NCI-H446 (cell line): ENCODE data around the gene OSBP.

Experiments
- DNase-seq, 2 experiments: peaks; one replicate each; lab custom pipeline; 2025; lab: John Stamatoyannopoulos, UW

OSBP gene

GRCh38 chr11:59607703-59608454 lies 7.7 kb downstream of the OSBP start:
- no peak for DNase-seq

DNA sequence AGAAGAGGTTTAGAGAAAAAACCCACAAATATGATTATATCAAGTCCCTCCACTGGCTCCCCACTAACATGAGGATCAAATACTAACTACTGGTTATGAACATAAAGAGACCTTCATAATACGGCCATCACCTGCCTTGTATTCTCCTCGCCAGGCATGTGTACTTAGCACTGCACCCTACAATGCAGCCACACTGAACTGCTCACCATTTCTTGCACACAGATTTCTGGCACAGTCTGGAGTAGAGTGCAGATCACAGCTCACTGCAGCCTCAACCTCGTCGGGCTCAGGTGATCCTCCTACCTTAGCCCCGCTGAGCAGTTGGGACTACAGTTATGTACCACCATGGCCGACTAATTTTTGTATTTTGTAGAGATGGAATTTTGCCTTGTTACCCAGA lies 13.1 kb downstream of the OSBP start:
- no peak for DNase-seq

GRCh38 chr11:59601788-59602187 lies 13.8 kb downstream of the OSBP start:
- DNase-seq, result no peak

DNA sequence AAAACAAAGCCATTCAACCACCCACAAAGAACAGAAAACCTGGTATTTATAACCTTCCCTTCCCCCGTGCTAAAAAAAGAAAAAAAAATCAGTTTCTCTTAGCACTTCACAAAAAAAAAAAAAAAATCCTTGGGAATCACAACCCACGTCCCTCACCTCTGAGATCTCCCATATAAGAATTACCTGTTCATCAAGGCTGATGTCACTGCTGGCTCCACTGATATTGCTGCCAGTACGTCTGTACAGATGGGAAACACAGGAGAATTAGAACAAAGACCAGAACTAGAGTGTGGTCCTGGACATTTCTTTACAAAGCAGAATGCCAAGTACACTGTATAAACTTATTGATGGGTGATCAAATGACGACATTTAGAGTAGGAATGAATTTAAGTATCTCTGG lies 14.9 kb downstream of the OSBP start:
- no peak for DNase-seq

DNA sequence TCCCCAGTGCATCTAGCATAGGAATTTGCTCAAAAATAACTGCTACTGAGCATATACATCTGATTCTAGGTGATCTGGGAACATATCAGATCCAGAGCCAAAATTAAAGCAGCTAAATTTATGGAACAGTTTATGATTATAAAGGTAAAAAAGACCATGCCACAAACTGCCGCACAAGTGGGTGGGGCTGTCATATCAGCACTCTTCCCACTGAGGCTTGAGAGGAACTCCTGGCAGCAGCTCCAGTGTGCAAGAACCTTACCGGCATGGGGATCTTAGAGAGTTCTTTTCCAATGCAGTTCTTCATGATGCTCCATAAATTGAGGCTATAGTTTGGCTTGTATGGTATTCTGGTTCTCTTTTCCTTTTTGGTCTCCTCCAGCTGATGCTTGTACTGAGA lies 15.3 kb downstream of the OSBP start:
- DNase-seq, result no peak

- DNase-seq, result no peak
These were observed 16.6 kb downstream of the OSBP start for GRCh38 chr11:59598961-59599360.

DNA sequence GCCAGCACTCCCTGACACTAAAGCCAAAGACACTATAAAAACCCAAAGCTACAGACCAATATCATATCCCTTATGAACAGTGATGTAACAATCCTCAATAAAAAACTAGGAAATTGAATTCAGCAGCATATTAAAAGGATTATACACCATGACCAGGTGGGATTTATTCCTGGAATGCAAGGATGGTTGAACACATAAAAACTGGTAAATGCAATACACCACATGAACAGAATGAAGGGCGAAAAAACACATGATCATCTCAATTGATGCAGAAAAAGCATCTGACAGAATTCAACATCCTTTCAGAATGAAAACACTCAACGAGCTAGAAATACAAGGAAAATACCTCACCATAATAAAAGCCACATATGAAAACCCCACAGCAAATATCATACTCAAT lies 31.3 kb downstream of the OSBP start:
- no peak for DNase-seq

GRCh38 chr11:59582006-59582405 lies 33.6 kb downstream of the OSBP start:
- DNase-seq, result no peak

DNA sequence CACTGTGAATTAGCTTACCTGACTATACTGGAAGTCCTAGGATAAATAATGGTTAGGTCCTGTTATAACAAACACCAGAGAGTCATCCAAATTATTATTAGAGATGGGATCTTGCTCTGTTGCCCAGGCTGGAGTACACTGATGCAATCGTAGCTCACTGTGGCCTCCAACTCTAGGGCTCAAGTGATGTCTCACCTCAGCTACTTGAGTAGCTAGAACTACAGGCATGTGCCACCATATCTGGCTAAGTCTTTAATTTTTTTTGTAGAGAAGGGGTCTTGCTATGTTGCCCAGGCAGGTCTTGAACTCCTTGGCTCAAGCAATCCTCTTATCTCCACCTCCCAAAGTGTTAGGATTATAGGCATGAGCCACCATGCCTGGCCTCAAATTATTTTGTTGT lies 37.2 kb downstream of the OSBP start:
- no peak for DNase-seq

- no peak for DNase-seq
These were observed 40.1 kb downstream of the OSBP start for GRCh38 chr11:59575505-59575904.

GRCh38 chr11:59574932-59575502 lies 40.6 kb downstream of the OSBP start:
- DNase-seq, result no peak

DNA sequence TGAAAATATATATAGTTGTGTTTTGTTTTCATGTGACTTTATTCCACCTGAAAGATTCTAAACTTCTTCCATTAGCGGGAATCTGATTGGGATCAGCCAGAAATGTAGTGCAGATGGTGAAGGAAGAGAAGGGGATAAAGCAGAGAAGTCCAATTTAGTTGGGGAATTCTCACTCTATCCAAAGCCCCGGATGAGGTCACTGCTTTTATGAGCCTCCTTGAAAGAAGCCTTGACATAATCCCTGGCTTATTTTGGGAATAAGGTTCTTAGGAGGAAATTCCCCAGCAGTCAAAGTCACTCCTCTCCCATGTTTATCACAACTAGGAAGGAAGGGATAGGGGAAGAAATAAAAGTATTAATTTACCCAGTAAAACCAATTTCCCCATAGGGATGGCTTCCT lies 41.1 kb downstream of the OSBP start:
- no peak for DNase-seq

DNA sequence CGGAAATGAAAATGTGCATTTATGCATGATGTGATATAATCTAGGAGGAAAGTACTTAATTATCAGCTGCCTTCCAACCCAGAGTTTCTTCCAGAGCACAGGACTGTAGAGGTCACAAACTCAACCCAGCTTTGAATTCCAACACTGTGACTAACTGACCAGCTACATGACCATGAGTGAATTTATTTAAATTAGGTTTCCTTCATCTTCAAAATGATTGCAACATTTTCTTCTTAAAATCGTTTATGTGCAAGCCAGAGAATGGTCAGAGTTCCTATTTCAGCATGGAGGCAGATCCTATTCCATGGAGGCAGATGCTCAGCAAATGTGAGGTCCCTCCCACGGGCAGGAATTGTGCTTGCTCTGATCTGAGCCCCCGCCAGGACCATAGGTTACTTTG lies 42.4 kb downstream of the OSBP start:
- DNase-seq, result no peak

DNA sequence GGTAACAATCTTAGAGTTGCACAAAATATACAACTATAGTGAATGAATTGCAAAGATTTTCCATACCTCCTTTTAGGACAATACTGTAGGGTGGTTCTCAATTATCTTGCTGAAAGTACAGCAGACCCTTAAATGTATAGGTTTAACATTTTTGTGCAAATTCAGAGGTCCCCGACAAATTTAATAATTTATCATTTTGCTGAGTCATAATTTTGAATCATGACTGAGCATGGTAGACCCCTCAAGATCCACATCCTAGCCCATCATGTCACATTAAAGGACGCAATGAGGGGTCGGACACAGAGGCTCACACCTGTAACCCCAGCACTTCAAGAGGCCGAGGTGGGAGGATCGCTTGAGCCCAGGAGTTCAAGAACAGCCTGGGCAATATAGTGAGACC lies 43.5 kb downstream of the OSBP start:
- DNase-seq, result no peak

DNA sequence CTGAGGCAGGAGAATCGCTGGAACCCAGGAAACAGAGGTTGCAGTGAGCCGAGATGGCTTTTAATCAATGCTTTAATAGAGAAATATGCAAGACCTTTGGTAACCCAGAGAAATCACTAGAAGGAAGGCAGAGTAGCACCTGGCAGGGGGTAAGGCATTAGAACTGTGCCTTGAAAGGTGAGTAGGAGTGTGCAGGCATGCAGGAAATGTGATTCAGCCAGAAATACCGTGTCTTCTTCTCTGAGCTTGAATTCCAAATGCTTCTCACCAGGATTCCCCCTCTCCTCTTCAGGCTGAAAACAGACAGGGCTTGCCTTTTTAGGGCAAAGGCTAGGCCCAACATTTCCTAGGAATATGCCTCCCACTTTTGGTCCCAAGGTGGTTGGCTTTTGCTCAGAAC lies 53.3 kb downstream of the OSBP start:
- DNase-seq, result no peak

DNA sequence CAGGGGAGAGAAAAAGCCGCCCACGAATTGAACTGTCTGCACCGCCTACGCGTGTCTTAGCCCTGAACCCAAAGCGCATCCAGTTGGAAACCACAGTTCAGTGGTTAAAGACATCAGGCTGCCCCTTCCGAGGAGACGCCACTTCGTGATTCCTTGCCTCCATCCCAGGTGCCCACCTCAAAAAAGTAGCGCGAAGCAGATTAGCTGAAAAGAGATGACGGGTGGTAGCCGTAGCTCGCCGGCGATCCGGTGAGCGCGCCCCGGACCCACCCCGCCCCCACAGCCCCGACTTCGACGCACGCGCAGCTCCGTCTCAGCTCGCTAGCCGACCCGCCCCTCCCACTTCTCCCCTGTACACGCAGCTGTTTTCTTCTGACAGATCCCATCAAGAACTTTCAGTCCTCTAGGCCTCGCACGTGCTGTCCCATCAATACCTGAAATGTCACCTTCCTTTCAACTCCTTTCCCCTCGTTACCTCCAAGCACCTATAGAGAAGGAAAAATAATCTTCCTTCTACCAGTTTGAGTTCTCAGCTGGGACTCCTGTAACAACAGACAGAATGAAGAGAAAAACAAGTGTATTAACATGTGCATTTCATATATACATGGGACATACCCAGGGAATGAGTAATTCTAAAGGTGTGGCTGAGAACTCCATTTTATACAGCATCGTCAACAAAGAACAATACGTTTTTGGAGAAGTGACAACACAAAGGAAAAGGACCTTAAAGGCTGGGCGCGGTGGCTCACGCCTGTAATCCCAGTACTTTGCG lies 54.7 kb downstream of the OSBP start:
- peak; percentile 52 to 85 for DNase-seq

DNA sequence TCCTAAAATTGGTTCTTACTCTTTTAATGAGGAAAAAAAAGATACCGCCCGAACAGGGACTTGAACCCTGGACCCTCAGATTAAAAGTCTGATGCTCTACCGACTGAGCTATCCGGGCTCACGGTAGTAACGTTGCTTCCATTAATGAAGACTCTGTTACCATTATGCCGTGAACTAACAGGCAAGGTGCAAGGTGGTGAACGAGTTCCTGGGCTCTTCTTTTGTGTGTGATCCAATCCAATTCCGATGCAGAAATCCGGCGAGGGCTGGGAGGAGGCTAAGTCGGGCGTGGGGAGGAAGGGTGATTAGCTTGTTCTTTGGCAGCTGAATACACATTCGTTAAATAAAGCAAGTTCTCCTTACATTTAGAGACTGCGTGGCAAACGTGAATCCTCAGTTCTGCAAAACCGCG lies 55.3 kb downstream of the OSBP start:
- DNase-seq, result peak; percentile 75 to 85

DNA sequence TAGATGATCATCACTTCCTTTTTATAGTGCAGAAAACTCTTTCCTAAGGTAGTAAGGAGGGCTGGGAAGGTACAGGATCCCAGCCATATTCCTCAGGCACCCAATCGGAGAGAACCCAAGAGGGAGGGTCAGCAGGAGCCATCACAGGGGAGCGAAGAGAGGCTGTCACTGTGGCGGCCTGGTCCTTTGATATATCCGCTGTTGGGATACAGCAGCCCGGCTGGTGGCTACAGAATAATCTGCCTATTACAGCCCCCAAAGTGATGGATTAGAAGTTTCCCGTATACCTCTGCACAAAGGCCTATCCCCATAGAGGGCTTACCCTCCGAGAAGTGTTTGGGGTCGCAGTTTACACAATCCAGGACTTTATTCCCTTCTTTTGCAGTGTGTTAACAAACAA lies 55.7 kb downstream of the OSBP start:
- no peak for DNase-seq

- DNase-seq, result no peak
These were observed 57.3 kb downstream of the OSBP start for GRCh38 chr11:59558270-59558643.

DNA sequence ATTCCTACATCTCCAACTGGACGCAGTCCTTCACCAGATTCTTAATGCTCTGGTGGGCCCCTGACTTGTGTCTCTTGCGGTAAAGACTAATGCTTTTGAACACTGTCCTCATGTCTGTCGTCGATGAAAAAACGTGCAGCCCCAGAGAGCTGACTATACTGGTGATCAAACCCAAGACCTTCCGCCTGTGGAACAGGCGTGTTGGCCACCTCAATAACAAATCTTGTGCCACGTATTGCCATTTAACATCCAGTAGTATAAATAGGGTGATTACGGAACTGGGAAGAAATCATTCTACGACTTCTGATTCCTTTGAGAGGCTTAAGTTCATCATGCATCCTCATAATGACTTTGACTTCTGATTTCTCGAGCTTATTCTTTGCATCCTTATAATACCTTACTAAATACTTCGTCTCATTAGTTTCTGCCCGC lies 58.6 kb downstream of the OSBP start:
- DNase-seq, result no peak

DNA sequence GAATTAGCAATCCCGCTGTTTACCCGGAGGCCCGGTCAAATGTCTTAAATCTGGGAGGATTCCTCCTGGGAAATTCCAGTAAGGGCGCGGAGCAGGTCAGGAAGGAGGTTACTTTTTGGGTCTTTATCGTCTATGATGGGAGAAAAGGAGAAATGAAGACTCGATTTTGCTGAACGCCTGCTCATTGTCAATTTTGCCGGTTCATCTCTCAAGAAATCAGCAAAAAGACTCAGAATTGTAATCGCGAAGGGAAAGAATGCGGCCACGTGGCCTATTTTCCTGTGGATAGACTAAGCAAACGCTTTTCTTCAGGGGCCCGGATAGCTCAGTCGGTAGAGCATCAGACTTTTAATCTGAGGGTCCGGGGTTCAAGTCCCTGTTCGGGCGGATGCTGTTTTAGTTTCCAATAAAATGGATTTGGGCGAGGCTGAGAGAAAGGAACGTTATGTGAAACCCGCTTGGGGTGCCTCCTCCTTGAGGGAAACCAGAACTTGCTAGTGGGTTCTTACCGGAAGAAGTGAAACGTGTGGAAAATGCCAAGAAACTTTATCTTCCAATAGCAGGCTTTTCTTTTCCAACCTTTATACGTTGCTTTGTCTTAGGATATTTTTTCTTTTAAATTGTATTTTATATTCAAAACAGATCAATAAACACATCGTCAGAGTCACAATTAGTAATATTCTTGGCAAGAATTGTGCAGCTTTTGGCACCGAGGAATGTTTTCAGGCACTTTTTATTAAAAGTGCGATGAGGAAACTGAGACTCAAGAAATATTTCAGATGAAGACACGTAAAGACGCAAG lies 59.3 kb downstream of the OSBP start:
- peak; percentile 67 to 82 for DNase-seq

DNA sequence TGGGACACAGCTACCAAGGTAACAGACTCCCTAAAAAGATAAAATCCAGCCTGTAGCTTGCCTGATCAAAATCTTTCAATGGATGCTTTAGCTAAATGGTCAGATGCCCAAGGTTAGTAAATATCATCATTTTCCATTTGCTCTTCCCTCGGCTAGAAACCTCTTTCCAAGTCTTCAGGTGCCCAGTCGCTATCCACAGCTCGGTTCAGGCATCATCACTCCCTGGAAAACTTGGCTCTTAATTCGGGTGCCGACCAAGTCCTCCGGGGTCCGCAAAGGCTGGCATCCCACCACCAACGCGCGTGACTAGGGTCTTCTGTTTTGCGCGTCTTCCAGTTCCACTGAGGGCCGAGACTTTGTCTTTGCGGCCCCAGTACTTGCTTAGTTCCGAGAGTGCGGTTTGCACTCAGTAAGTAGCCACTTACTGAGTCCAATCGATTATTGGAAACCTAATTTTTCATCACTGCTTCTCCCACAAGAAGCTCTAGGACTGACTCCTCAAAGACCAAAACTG lies 59.9 kb downstream of the OSBP start:
- no peak for DNase-seq
